ENCODE results near the gene TOMM20.

GRCh38 chr1:235128456-235129328 is at the start of gene TOMM20:
- TF ChIP-seq CTCF (conservative IDR thresholded peaks at IDR 0.05 in 1 of 2, IDR thresholded peaks at IDR 0.05 in 1 of 2; ENCODE audit: low read depth in 1 of 2, low read length in 2 of 2), result no peak
- TF ChIP-seq EZH2 (IDR thresholded peaks at IDR 0.05; ENCODE audit: low read length, missing control alignments), result no peak
